GM21737 (cell line): ENCODE results near the gene SH3PXD2A.
"Not testable (repeated sequence)": the region's sequence is repeated elsewhere in the genome, so short reads cannot be mapped to it uniquely, and the experiment has no call there.

Experiments
- ATAC-seq: cut with Tn5 transposase; IDR thresholded peaks from one replicate; pipeline ENCODE4 v1.9.1; 2021; ENCODE audit warnings: mild to moderate bottlenecking, moderate library complexity; ENCODE audit not compliant: unreplicated experiment

The SH3PXD2A gene

DNA sequence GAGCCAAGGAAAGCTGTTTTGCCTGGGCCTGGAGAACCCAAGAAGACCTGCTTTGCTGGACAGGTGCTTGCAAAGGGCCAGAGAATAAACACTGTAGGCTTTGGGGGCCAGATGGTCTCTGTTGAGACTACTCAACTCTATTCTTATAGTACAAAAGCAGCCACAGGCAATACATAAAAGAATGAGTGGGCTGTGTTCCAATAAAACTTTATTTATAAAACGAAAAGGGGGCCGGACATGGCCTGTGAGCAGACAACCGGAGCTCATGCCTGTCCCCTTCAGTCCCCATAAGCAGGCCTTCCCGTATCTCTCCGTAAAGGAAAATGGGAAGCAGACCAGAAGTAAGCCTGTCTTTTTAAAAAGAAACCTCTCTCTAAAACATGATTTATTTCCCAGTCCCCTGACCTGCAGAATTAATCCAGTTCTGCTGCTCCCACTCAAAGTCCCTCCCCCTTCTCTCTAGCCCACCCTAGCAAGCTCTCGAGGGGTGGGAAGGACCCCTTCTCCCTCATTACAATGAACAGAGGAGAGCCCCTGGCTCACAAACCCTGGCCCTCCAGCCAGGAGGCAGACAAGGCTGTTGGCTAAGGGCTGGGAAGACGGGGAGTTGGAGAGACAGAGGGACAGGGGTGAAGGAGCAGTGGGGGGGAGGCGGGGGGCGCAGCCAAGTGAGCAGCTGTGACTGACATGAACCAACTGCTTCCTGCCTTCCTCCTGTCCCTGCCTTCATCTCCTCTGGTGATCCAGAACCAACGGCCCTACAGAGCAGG is 184.1 kb downstream of the SH3PXD2A start:
- no peak for ATAC-seq

DNA sequence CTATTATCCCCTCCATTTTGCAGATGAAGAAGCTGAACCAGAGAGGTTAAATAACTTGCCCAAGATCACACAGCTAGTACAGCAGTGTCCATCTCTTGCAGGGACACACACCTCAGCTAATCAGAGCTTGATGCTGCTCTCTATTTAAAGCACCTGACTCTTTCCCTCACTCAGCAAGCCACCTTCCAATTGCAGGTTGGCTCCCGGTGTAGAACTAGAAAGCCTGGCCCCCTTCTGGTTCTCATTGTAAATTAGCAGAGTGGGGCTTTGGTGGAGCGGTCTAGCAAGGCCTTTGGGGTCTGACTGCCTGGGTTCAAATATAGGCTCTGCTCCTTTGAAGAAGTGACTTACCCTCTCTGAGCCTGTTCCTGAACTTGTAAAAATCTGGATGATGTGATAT is 185.4 kb downstream of the SH3PXD2A start:
- no peak for ATAC-seq

DNA sequence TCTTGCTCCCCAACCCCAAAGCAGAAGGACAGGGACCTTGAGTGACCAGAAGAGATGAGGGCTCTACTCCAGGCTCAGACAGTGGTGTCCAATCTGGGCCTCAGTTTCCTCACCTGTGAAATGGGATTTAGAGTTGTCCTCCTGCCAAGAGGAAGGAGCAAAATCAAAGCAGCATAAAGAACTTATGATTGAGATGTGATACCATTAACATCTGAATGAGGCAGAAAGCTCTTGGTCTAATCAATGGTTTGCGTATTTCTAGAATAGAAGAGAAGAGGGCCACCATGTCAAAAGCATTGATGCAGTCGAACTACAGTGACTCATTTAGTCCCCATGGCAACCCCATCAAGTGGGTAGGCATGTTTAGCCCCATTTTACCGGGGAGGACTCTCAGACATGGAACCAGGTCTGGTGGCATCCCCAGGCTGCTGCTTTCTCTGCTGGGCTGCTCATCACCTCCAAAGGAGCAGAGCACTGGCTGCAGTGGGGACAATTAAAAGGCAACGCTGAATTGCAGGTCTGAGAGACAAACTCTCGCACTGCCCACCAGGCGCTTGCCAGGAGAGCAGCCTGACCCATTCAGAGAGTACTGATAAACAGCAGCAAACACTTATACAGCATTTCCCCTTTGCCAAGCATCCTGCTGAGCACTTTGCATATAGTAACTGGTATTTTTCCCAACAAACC is 186.0 kb downstream of the SH3PXD2A start:
- ATAC-seq: no peak

DNA sequence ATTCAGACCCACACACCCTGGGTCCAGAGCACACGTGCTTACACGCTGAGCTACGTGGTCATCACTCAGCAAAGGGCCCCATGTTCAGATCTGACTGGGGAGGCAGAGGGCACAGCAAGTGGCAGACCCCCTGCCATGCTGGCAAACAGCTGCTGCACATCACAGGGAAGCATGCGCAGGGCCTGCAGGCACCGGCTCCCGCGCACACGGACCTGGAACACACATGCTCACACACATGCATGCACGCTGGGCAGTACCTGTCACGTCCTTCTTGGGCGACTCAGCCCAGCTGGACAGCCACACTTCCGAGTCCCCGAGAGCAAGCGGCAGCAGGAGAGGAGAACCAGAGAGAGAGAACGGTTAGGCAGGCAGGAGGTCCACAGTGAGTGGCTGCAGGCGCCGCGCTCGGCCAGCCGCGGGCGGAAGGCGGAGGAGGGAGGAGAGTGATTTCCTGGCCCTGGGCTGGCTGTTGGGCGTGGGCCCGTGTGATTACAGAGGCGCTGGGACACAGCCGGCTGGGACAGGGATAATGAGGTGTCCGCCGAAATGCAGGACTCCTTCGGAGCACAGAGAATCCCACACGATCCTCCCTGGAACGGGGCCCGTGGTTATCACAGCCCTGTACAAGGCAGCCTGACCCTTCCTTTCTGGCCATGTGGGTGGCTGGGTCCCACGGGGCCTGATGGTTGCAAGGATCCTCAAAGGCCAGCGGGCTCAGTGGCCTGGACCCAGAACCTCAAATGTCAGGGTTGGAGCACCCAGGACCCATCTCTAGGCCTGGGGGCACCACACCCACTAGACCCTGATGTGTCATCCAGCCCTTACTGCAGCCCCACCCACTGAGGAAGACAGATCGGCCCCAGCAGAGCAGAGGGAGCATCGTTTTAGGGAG is 186.8 kb downstream of the SH3PXD2A start:
- ATAC-seq: no peak

DNA sequence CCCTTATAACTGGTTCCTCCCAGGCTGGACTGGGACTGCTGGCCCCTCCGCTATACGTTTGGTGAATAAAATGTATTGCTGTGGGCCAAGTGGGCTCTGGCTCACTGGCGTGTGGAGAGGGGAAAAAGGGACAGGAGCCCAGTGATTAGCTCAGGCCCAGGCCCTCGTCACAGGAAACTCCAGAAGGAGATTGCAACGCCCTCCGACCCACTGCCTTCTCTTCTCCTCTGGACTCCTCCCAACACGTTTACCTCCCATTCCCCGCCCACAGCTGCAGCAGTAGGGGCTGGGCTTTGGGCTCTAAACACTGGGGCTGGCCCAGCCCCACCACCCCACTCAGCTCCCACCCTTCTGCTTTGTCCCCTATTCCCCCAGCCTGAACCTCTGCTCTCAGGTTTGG is 188.0 kb downstream of the SH3PXD2A start:
- no peak for ATAC-seq

DNA sequence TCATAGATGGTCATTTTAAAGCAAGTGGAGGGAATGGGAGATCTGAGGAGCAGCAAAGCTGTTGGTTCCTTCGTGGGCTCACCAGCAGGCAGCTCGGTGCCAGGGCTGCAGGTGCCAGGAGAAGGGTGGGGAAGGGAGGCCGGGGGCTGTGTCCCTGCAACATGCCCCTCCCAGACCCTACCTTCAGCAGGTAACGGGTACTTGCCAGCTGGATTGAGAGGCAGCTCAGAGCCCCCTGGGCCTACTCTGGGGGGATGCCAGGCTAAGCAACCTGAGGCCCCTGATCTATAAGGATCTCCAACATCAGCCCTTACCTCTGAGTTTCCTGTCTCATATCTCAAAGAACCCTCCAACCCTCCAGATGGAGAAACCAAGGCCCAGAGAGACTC is 188.6 kb downstream of the SH3PXD2A start:
- ATAC-seq: no peak

DNA sequence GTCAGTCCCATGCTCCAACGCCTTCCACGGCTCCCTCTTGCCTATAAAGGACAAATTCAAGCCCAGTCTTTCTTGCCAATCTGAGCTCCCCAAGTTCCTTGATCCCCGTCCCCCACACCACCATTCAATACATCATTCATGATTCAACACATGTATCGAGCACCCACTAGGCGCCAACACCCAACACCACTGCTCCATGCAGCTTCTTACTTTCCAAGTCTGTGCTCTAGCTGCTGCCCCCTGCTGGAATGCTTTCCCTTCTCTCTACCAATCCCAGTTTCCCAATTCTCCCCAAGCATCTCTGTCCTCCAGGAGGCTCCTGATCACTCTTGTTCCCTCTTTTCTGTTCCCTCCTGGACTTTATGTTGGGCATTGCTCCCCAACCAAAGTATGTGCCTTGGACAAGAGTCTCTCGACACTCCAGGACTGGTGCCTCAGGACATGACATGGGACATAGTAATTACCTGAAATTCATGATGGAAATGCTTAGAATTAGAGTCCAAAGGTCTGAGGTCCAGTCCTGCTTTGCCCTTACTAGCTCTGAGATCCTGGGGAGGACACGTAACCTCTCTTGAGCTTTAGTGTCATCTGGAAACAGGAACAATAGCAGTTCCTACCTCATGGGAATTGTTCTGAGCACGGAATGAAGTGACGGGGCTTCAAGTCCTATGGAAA is 189.2 kb downstream of the SH3PXD2A start:
- no peak for ATAC-seq

DNA sequence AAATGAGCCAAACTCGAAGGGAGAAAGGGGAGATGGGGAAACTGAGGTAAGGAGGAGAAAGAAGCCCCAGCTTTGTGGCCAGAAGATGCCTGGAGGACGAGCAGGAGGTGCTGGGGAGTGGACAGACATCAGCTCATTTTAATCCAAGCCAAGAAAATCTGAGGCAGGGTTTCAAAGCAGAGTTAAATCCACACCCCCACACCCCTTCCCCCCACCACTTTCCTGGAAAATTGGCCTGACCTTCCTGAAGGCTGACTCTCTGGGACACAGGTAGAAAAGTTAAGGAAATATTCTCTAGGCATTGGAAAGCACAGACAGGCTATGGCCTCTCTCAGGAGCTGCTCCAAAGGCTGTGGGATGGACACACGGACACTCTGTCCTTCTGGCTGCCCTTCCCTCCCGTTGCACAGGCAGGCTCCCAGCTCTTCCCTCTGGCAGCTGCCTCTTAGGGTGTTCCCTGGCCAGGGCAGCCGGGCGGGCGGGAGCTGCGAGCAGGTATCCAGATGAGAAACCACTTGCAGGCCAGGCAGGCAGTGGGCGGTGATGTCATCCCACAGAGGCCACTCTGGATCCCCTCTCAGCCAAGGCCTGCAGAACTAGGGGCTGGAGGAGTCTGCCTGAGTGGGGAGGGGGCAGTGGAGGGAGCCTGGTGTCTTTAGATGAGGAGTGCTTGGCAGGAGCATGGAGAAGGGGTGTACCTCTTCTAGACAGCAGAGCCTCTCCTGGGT is 190.1 kb downstream of the SH3PXD2A start:
- ATAC-seq: no peak

DNA sequence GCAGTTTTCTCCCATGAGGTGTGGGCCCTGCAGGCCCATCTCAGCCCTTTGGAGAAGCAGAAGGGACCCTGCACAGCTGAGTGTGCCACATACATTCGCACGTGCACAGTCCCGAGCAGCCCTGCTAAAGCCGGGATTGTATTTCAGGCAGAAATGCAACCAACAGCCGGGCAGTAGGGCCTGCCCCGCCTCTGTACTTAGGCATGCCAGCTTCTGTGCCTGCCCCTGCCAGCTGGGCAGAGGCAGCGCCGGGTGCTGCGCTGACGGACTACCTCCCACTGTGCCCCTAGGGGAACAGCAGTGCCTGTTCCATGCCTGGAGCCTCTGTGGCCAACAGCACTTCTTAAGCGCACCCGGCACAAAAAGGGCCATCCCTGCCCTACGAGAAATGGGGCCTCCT is 191.6 kb downstream of the SH3PXD2A start:
- no peak for ATAC-seq

DNA sequence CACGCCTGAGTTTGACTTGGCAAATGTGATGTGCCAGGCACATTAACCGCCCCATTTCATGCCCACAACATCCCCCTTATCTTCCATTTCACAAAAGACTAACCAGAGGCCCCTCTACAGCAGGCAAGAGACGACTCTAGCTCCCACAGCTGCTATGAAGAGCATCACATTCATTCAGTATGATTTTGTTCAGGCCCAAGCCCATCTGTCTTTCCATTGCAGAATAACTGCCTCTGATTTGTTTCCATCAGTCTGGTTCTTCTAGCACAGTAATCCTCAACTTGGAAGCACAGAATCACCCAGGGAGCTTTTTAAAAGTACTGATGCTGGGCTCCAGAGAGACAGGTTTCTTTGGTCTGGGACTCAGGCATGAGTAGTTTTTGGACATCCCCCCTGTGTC is 192.1 kb downstream of the SH3PXD2A start:
- no peak for ATAC-seq

DNA sequence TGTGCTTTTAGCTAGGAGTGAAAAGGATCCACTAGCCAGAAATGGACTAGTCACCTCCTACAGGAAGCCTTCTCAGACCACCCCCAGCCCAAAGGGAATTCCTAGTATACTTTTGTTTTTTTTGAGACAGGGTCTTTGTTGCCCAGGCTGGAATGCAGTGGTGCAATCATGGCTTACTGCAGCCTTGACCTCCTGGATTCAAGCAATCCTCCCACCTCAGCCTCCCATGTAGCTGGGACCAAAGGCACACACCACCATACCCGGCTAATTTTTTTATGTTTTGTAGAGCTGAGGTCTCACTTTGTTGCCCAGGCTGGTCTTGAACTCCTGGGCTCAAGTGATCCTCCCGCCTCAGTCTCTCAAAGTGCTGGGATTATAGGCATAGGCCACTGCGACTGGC is 192.7 kb downstream of the SH3PXD2A start:
- ATAC-seq: not testable (repeated sequence)

DNA sequence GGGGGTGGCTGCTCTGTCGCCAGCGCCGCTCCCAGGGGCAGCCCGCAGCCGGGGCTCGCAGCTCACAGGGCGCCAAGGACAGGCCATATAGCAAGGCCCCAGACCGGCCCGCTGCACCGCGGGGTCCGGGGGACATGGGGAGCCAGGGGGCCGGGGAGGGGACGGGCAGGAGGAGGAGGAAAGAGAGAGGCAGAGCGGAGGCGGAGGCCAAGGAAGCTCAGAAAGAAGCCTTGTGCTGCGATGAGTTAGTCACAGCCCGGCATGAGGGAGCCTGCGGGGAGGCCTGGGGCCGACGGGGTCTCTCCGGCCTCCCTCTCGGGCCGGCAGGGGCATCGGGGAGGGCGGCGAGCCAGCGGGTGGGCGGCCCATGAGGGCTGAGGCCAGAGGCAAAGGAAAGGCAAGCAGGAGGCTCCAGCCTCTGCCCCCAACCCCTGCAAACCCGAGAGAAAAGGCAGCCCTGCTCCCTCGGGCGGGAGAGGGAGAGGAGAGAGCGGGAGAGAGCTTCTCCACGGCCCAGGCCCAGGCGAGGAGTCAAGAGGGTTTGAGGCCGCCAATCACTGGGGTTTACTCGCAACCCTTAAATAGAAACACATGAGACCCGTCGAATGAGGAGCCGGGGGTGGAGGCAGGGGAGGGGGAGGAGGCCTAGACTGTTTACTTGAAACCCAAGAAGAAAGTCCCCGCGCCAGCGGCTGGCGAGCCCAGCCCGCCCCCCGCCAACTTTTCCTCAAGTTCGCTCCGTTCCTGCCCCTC is 194.0 kb downstream of the SH3PXD2A start:
- no peak for ATAC-seq

DNA sequence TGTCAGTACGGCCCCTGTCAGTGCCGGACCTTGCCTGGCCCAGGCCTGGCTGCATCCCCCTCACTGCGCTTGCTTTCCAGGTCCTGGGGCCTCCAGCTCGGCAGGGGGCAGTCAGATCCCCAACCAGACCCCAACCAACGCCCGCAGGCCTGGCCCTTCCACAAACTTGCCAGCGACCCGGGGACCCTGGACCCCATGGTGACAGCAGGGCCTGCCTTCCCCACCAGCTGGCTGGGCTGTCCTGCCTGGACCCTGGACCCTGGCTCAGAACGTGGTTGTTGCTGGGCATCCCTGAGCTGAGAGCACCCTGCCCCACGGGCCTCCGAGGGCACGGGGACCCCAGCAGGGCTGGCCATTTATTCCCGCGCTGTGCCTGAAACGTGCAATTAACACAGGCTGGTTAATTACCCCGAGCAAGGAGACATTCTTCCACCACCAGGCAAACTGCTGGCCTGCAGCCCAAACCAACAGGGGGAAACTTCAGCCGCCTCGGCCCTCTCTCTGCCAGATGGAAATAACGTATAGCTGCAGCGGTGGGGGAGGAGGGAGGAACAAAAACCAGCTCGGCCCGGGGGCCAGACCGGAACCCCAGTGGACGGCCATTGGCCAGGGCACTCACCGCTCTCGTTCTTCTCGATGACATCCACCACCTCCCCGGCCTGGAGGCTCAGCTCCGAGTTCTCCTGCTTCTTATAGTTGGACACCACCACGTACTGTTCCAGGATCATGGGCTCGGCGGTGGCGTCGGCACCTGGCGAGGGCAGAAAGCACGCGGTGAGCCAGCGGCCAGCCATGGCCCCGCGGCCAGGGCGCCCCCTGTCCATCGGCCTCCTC is 194.8 kb downstream of the SH3PXD2A start:
- peak; percentile 22 for ATAC-seq

DNA sequence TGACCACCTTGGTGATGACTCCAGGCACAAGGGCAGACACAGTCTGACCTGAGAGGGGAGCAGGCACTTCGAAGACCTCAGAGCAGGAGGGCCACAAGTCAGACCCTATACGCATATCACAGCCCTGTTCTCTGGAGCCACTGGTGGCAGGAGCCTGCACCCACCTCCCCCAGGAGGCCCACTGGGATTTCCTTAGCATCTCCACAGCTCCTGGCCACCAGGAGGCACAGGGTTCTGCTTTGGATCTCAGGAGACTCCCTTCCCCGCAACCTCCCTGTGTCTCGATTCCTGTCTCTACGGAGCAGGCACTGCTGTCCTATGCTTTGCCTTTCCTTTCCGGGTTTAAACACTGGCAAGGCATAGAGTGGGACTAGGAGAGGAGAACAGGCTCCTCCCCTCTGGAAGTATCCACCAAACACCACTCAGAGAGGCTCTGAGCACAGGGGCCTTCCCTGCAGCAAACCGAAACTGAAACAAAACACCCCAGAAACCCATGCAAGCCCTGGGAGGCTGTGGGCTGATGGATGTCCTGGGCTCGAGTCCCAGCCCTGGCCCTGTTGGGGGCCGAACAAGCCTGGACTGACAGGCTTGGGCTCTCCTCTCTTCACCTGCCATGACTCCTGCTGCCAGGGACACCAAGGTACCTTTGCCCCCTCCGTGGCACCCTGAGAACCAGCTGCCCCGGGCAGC is 195.6 kb downstream of the SH3PXD2A start:
- ATAC-seq: peak; percentile 81

DNA sequence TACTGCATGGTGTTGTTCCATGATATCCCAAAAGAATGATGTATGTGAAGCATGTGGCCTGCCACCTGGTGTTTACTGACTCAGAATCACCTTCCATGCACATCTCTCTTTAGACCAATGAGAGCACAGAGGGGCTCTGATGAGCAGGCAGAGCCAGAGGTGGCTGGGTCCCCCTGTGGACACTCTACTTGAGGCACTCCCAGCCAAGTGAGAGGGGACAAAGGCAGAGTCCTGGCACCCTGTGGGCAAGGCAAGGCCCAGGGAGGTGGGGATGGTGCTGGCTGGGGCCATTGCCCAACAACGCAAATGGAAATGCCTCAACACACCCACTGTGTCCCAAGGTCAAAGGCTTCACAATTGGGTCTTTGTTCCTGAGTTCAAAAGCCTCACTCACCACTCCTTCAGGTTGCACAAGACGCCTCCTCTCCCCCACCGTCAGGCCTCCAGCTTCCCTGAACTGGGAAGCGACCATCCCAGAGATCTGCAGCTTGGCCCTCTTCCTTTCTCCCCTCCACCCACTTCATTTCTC is 197.3 kb downstream of the SH3PXD2A start:
- no peak for ATAC-seq

DNA sequence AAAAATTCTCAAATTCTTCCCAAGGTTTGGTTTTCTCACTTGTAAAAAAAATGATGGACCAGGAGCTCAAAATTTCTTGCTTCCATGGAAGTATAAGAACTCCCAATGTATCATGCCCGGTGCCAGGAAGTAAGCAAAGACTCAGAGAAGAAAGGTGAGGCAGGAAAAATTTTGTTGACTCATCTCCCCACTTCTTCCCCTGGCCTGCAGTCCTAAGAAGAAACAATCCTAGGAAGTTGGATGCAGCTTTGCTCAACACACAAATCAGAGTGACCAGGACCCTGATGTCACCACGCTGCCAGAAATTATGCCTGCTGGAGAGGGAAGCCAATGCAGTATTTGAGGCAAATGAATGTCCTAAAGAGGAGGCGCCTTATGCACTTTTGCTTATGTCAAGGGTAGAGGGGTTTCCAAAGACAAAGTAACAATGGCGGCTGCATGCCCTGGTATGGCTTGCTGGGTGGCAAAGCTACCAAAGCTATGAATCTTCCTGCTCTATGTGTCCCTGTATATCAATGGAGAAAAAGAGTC is 198.2 kb downstream of the SH3PXD2A start:
- ATAC-seq: no peak

DNA sequence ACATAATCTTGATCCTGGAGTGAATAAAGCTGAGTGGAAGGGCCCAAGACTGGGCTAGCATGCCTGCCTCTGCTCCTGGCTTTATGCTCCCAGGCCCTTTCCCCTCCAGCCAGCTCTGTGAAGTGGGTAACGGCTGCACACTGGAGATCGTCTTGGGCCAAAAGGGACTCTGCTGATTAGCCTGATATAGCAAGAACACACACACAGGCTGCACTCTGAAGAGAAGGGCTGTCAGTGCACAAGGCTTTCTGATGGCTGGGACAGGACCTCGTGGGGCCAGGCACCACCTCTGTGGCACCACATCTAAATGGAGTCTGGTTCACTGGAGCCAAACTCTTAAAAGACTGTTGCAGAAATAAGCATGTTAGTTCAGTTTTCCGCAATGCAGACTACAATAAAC is 200.5 kb downstream of the SH3PXD2A start:
- no peak for ATAC-seq

DNA sequence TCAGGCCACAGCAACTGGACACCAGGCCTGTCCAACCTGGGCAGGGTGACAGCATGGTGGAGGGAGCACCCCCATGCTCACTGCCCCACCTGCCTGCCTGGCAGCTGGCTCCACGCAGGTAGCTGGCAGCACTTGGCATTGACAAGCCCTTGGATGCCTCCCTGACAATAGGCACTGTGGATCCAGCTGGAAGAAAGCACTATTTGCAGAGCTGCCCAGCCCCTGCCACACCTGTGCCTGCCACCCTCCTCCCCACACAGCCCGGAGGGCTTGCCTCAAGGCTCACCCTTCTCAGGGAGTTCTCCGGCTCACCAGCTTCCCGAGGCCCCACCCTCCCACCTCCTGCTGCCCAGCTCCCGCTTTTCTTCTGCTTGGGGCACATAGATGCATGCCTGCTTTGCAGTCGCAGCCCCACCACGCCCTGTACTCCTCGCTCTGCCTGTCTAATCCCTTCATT is 201.8 kb downstream of the SH3PXD2A start:
- ATAC-seq: no peak
